Measurements from ENCODE around the gene PRTN3.

Gene PRTN3

DNA sequence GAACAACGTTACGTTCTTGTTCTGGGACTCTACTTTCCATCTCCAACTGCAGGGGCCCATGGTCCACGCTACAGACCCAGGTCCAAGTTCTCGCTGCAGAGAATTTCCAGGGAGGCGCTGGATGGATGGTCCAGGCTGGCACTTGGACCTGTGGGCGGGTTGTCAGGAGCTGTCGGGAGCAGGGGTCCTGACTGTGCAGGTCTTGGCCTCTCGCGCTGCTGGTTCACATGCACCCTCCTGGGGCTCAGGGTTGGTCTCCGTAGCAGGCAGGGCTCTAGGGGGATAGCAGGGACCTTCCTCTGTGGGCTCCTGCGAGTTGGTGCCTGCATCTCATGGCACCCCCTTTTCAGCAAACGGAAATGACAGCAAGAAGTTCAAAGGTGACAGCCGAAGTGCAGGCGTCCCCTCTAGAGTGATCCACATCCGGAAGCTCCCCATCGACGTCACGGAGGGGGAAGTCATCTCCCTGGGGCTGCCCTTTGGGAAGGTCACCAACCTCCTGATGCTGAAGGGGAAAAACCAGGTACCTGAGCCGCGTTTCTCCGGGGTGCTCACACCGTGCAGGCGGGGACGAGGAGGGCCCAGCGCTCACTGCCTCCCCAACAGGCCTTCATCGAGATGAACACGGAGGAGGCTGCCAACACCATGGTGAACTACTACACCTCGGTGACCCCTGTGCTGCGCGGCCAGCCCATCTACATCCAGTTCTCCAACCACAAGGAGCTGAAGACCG lies 36.9 kb upstream of the PRTN3 start:
- DNase-seq = no peak

DNA sequence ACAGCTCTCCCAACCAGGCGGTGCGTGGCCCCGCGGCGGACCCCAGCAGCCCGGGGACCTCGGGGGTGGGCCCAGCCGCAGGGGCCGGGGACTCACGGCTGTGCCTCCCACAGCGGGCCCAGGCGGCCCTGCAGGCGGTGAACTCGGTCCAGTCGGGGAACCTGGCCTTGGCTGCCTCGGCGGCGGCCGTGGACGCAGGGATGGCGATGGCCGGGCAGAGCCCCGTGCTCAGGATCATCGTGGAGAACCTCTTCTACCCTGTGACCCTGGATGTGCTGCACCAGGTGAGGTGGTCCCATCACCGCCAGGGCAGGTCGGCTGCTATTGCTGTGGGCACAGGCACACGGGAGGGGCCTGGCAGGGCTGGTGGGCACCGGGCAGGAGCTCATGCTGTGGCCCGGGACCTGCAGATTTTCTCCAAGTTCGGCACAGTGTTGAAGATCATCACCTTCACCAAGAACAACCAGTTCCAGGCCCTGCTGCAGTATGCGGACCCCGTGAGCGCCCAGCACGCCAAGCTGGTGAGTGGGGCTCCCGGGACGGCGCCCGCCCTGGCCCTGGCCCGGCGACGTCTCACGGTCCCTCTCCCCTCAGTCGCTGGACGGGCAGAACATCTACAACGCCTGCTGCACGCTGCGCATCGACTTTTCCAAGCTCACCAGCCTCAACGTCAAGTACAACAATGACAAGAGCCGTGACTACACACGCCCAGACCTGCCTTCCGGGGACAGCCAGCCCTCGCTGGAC lies 36.2 kb upstream of the PRTN3 start:
- no peak for DNase-seq

DNA sequence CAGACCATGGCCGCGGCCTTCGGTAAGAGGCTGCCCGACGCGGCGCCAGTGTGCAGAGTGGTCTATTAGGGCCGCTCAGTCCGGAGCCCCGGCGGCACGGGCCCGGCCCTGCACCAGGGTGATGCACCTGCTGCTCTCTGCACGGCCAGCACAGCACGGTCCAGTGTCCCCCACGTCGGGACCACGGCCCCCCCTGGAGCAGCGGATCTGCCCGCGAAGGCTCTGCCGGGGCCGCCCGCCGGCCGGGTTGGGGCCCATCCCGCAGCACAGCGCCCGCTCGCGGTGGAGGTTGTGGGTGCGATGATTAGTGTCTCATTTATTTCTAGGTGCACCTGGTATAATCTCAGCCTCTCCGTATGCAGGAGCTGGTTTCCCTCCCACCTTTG lies 35.6 kb upstream of the PRTN3 start:
- DNase-seq = no peak

DNA sequence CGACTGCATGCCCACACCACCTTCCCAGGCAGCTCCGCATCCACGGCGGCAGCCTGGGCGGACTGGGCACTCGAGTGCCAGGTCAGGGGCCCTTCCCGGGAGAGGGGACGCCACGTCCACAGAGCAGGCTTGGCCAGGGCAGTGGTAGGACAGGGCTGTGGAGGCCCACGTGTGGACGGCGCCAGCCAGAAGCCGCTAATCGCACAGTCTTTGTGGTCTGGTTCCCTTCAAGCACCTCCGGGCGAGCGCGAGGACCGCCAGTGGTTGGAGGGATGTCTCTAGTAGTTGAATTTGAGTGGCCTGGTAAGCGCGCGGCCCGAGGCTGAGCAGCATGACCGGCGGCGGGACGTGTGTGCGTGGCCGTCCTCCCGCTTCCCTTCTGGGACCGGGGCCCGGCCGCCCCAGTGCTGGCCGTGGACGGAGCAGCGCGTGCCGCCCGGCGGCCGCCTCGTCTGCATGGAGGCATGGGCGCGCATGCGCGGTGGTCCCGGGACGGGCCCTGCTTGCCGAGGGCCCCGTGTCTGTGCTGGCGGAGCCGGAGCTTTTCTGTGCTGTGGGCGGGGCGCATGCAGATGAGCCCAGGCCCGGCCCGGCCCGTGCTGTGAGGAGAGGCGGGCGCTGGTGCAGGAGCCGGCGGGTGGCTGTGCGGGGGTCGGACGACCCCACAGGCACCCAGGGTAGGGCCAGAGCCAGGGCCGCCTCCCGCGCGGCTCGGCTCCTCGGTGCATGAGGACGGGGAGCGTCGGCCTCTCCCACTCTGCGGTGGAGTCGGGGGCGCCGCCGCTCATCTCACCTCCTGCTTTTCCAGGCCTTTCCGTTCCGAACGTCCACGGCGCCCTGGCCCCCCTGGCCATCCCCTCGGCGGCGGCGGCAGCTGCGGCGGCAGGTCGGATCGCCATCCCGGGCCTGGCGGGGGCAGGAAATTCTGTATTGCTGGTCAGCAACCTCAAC lies 34.9 kb upstream of the PRTN3 start:
- DNase-seq = no peak

DNA sequence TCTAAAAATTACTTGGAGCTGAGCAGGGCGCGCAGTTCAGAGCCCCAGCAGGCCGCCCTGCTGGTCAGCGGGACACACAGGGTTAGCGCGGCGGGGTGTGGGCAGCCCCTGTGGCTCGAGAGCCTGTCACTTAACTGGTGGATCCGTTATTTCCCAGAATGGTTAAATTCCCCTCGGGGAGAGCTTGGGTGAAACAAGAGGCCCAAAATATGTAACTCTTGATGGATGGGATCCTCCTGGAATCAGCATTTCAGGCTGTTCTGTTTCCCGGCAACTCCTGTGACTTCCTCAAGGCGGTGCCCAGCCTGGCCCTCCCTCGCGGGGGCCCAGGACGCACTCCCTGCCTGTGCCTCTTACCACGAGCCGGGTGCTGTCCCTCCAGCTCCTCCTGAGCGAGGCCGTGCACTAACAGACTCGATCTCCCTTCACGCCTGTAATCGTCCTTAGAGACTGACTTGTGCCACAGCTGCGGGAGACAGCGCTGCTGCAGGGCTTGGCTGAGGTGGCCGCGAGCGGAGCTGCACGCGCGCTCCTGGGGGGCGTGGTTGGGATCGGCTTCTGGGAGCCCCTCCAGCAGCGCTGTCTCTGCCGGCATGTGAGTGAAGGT lies 33.9 kb upstream of the PRTN3 start:
- no peak for DNase-seq

DNA sequence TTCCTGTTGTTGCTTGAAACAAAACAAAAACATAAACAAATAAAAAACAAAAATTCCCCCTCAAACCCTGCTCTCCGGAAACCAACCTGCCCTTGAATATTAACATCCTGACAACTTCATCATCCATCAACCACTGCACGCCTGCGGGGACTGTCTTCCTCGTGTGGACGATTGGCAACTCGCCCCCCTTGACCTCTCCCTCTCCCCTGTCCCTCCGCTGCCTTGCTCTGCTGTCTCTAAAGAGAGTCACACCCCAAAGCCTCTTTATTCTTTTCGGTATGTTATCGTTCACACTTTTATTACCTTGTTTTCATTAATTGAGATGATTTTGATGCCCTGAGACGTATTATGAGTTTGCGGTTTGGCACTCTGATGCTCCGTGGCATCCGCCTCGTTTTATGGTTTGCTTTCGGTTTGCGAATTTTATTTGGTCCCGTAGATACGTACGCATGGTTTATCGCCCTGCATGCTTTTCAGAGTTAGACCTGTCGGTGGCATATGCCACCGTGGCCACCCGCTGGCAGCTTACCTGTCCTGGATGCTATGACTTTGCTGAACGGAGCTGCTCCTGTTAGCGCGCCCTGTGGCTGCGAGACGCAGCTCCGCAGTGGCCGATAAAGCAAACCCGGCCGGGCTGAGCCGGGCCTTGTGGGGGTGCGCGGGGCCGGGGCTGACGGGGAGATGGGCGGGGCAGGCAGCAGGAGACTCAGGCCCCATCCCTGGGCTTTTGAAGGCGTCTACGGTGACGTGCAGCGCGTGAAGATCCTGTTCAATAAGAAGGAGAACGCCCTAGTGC lies 33.0 kb upstream of the PRTN3 start:
- DNase-seq = no peak

DNA sequence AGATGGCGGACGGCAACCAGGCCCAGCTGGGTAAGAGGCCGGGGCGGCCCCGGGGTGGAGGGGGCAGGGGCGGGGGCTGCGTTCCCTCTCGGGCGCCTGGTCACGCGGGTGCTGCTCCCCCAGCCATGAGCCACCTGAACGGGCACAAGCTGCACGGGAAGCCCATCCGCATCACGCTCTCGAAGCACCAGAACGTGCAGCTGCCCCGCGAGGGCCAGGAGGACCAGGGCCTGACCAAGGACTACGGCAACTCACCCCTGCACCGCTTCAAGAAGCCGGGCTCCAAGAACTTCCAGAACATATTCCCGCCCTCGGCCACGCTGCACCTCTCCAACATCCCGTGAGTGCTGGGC lies 32.4 kb upstream of the PRTN3 start:
- DNase-seq = no peak

DNA sequence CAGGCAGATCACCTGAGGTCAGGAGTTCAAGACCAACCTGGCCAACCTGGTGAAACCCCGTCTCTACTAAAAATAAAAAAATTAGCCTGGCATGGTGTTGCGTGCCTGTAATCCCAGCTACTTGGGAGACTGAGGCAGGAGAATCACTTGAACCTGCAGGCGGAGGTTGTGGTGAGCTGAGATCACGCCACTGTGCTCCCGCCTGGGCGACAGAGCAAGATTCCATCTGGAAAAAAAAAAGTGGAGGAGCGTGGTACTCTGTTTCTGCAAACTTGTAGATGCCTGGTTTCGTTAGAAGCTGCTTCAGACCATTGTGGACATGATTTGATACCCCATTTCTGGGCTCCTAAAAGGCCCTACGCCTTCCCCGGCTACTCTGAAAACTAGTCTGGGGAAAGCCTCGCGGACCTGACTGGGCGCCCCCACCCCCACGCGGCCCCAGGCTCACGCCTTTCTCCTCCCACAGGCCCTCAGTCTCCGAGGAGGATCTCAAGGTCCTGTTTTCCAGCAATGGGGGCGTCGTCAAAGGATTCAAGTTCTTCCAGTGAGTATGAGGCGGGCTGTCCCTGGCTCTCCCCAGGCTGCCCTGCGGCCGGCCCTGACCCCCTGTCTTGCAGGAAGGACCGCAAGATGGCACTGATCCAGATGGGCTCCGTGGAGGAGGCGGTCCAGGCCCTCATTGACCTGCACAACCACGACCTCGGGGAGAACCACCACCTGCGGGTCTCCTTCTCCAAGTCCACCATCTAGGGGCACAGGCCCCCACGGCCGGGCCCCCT lies 30.5 kb upstream of the PRTN3 start:
- no peak for DNase-seq

DNA sequence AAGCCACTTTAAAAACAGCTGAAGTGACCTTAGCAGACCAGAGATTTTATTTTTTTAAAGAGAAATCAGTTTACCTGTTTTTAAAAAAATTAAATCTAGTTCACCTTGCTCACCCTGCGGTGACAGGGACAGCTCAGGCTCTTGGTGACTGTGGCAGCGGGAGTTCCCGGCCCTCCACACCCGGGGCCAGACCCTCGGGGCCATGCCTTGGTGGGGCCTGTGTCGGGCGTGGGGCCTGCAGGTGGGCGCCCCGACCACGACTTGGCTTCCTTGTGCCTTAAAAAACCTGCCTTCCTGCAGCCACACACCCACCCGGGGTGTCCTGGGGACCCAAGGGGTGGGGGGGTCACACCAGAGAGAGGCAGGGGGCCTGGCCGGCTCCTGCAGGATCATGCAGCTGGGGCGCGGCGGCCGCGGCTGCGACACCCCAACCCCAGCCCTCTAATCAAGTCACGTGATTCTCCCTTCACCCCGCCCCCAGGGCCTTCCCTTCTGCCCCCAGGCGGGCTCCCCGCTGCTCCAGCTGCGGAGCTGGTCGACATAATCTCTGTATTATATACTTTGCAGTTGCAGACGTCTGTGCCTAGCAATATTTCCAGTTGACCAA lies 29.8 kb upstream of the PRTN3 start:
- DNase-seq = no peak

DNA sequence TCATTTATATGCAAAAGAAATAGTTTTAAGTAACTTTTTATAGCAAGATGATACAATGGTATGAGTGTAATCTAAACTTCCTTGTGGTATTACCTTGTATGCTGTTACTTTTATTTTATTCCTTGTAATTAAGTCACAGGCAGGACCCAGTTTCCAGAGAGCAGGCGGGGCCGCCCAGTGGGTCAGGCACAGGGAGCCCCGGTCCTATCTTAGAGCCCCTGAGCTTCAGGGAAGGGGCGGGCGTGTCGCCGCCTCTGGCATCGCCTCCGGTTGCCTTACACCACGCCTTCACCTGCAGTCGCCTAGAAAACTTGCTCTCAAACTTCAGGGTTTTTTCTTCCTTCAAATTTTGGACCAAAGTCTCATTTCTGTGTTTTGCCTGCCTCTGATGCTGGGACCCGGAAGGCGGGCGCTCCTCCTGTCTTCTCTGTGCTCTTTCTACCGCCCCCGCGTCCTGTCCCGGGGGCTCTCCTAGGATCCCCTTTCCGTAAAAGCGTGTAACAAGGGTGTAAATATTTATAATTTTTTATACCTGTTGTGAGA lies 29.2 kb upstream of the PRTN3 start:
- DNase-seq = no peak

DNA sequence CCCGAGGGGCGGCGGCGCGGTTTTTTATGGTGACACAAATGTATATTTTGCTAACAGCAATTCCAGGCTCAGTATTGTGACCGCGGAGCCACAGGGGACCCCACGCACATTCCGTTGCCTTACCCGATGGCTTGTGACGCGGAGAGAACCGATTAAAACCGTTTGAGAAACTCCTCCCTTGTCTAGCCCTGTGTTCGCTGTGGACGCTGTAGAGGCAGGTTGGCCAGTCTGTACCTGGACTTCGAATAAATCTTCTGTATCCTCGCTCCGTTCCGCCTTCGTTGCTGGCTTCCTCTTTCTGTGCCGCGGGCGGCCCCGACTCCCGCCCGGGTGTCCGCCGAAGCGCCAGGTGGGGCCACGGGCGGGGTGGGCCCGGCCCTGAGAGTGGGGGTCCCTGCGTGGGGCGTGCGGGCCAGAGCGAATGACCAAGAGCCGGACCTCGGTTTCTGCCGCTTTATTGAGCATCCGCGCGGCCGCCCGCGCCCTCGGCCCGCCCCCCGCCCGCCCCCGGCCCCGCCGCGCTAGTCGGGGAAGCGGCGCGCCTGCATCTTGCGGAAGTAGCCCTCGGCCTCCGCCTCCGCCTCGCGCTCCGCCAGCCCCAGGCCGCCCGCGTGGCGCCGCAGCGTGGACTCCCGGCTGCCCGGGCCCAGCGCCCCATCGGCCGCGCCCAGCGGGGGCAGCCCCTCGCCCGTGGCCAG lies 28.6 kb upstream of the PRTN3 start:
- no peak for DNase-seq

DNA sequence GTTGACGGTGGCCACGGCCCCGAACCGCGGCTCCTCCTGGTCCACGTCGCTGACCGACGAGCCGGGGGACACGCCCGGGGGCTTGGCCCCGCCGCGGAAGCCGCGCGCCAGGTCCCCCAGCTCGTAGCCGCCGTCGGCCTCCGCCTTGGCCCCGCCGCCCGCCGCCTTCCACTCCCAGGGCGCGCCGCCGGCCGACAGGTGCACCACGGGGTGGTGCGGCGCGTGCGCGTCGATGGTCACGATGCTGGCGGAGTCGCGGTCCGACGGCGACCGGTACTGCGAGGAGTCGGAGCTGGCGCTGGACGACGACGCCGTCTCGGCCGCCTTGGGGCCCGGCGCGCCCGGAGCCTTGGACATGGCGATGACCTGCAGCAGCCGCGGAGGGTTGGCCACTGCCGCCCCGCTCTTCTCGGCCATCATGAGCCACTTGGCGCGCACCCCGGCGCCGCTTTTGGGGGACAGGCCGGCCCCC lies 28.0 kb upstream of the PRTN3 start:
- DNase-seq = no peak

DNA sequence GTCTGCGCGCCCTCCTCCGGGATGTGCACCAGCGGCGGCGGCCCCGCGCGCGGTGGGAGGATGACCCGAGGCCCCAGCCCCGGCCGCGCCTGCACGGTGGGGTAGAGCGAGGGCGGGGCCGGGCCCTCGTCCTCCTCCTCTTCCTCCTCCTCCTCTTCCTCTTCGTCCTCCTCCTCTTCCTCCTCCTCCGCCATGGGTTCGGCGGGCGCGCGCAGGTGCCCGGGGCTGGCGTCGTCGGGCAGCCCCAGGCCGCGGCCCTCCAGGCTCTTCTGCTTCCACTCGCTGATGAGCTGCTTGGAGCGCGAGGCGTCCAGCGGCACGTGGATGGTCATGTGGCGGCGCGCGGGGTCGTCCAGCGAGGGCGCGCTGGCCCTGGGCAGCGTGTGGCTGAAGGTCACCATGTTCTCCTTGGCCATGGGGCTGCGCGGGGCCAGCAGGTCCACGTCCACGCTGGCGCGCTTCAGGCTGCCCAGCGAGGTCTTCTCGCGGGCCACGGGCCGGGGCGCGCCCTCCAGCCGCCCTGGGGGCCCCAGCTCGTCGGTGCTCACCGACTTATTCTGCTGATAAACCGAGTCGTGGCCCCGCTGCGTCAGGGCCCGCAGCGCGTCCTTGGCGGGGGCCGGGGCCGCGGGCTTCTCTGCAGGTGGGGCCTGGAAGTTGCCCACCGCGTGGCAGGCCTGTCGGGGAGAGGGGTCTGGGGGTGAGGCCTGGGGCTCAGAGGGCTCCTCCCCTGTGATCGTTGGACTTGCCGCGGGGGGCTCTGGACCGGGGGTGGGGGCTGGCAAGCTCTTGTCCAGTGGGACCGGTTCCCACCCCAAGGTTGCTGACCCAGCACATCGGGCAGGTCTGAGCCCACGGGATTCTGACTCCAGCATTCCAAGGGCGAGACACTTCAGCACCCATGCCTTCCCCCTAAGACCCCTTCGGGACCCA lies 27.3 kb upstream of the PRTN3 start:
- DNase-seq = no peak

DNA sequence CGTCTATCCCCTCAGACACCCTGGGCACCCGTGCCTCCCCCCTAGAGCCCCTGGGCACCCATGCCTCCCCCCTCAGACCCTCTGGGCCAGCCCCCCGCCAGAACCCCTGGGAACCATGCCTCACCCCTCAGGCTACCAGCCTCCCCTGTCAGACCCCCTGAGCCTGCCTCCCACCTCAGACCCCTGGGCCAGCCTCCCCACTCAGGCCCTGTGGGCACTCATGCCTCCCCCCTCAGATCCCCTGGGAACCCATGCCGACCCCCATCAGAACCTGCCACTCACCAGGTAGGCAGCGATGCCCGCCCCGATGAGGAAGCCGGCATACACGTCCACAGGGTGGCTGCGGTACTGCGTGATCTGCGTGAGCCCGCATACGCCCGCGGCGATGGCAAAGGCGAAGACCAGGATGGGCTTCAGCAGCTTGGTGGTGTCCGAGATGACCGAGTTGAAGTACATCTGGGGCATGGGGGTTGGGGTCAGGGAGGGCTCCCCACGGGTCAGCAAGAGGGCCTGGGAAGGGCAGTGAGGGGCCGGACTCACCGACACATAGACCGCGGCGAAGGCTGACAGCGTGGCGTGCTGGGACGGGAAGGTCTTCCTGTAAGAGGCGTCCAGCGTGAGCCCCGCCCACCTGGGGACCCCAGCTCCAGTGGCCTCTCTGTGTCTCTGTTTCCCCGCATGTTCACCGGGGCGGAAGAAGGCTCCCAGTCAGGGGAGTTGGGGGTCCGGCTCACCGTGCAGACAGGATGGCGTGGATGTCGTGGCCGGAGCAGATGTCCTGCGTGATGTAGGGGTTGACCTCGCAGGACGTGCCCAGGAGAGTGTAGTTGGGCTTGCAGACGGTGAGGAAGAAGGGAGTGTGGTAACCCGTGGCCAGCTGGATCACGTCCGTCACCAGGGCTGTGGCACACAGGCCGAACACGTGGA lies 26.4 kb upstream of the PRTN3 start:
- no peak for DNase-seq

DNA sequence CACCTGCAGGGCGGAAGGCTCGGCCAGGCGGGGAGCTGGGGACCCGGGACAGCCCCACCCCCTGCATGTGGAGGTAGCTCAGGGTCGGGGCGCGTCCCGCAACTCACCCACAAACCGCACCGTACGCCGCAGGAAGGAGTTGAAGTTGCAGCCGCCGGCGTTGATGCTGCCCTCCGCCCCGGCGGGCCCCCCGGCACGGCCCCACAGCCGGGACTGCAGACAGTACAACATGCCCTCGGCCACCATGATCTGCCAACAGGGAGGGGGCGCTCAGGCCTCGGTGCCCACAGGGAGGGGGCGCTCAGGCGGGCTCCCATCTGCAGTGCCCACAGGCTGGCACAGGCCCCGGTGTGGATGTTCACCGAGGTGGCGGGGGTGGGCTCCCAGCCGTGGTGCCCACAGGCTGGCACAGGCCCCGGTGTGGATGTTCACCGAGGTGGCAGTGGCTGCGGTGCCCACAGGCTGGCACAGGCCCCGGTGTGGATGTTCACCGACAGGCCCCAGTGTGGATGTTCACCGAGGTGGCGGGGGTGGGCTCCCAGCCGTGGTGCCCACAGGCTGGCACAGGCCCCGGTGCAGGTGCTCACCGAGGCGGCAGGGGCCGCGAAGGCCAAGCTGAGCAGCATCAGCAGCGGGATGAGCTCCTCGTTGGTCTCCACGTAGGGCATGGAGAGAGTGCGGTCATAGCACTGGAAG lies 25.6 kb upstream of the PRTN3 start:
- DNase-seq = no peak

DNA sequence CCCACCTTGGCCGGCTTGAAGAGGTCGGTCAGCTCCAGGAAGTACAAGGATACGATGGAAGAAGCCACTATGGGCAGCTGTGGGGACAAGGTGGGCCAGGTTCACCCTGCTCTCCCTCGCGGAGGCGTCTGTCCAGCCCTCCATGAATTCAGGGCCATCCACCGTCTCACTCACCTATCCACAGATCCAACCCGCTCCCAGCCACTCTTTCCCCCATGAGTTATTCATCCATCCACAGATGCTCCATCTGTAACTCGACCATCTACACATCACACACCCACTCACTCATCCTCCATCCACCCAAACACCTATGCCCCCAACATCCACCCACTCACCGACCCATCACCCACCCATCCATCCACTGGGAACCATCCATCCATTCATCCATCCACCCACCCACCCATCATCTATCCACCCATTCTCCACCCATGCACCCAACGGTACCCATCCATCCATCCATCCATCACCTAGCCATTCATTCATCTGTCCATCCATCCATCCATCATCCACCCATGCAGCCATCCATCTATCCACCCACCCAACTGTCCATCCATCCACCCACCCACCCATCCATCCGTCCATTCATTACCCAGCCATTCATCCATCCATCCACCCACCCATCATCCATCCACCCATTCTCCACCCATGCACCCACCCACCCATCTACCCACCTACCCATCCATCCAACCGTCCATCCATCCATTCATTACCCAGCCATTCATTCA lies 24.9 kb upstream of the PRTN3 start:
- DNase-seq = no peak
